ENCODE results near the gene COMTD1.

DNA sequence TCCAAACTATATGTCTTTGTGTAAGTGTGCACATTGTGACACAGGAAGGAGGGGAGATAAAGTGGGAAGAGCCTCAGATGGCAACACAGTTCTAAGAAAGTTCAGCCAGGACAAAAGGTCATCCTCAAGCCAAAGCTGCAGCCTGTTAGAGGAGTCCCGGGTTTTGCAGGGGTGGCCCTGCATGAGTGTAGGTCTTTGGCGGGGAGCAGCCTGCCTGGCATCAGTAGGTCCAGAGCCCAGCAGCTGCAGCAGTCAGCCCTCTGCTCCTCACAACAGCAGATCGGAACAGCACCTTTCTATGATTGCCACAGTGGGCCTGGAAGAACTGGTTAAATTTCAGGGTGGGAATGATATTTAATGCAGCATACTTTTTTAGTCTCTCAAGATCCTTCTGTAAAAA is 38.7 kb downstream of the COMTD1 start:
- TF ChIP-seq CTCF (IDR thresholded peaks at IDR 0.05) (no peak), POLR2AphosphoS5 (IDR thresholded peaks at IDR 0.05) (no peak)
